GM20431 (cell line): ENCODE results near the gene PCNX3.

ENCODE experiments used
- in situ Hi-C: fragments of 300-500 bp; cut with MseI, MboI; formaldehyde crosslinking; loops from one replicate; pipeline ENCODE4 v1.15.0; 2020; ENCODE audit warnings: low sequenced_read_pairs; ENCODE audit not compliant: unreplicated experiment

Gene PCNX3

GRCh38 chr11:65580031-65580692, 35.4 kb upstream of the PCNX3 start:
- in situ Hi-C loops: no loop called here

GRCh38 chr11:65580756-65581155, 34.8 kb upstream of the PCNX3 start:
- in situ Hi-C loops: no loop called here

GRCh38 chr11:65581928-65582327, 33.6 kb upstream of the PCNX3 start:
- in situ Hi-C loops: no loop called here

GRCh38 chr11:65583589-65583988, 32.0 kb upstream of the PCNX3 start:
- in situ Hi-C loops: no loop called here

GRCh38 chr11:65584106-65584505, 31.5 kb upstream of the PCNX3 start:
- in situ Hi-C loops: no loop called here

- in situ Hi-C loops: no loop called here
These were observed 30.8 kb upstream of the PCNX3 start for GRCh38 chr11:65584723-65585171.

- in situ Hi-C loops: no loop called here
These were observed 30.0 kb upstream of the PCNX3 start for GRCh38 chr11:65585396-65586246.

GRCh38 chr11:65586247-65586630, 29.3 kb upstream of the PCNX3 start:
- in situ Hi-C loops: no loop called here

GRCh38 chr11:65586676-65587075, 28.9 kb upstream of the PCNX3 start:
- in situ Hi-C loops: no loop called here

- in situ Hi-C loops: no loop called here
These were observed 27.1 kb upstream of the PCNX3 start for GRCh38 chr11:65588199-65589054.

- in situ Hi-C loops: no loop called here
These were observed 25.9 kb upstream of the PCNX3 start for GRCh38 chr11:65589444-65590239.

GRCh38 chr11:65590240-65590738, 25.3 kb upstream of the PCNX3 start:
- in situ Hi-C loops: no loop called here

- in situ Hi-C loops: no loop called here
These were observed 23.4 kb upstream of the PCNX3 start for GRCh38 chr11:65591939-65592857.

GRCh38 chr11:65592858-65593517, 22.6 kb upstream of the PCNX3 start:
- in situ Hi-C loops: no loop called here

- in situ Hi-C loops: no loop called here
These were observed 21.8 kb upstream of the PCNX3 start for GRCh38 chr11:65593518-65594414.

- in situ Hi-C loops: no loop called here
These were observed 20.4 kb upstream of the PCNX3 start for GRCh38 chr11:65595131-65595530.
